Bone marrow (tissue), 2 donors: ENCODE data around the gene DMAC1.

Experiments
- DNase-seq, 2 donors: peaks; one replicate each; lab custom pipeline; 2025; lab: John Stamatoyannopoulos, UW

Gene DMAC1

GRCh38 chr9:7799234-7799943 is at the start of gene DMAC1:
DMAC1 (minus strand) TSS chr9:7799778; CDS start chr9:7799734, 44 bp downstream.
- peak; percentile 39 to 58 for DNase-seq

DNA sequence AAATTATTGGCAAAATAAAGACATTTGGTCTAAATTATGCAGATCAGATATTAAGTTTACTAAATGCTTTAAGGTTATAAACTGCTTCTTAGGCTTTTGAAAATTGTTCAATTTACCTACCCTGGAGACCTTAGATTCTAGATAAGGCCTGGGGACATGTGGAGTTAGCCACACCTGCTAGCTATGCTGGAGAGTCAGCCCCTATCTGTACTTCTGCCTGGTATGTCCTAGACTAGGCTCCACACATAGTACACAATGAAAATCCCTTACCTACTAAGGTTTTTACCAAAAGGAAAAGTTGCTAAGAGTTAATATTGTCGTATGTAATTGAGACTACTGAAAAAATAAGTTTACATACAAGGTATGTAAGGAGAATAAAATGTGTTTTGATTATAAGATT is 49.8 kb upstream of the DMAC1 start:
- DNase-seq = no peak

GRCh38 chr9:7848498-7848897 is 48.9 kb upstream of the DMAC1 start:
- DNase-seq = no peak

DNA sequence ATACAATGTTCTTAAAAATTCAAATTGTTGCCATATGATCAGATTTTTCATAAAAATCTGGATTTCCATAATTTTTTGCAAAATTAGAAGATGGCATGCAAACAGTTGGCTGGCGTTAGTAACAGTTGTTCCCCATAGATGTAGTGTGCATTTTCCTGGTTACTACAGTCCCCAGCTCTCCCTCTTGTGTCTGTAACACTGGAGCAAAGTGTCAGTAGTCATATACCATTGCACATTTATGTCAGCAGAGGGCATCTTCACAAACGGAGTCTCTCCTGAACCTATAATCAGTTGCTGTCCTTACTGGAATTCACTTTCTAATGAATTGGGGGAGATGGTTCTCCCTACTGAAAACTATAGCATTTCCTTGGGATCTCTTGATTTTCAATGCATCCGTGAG is 44.7 kb upstream of the DMAC1 start:
- peak in 1 of 2 donors; percentile 48 for DNase-seq

GRCh38 chr9:7841831-7842230 is 42.3 kb upstream of the DMAC1 start:
- DNase-seq = no peak

GRCh38 chr9:7834531-7834930 is 35.0 kb upstream of the DMAC1 start:
- DNase-seq = no peak

- no peak for DNase-seq
These were observed 28.8 kb upstream of the DMAC1 start for GRCh38 chr9:7828334-7828733.

DNA sequence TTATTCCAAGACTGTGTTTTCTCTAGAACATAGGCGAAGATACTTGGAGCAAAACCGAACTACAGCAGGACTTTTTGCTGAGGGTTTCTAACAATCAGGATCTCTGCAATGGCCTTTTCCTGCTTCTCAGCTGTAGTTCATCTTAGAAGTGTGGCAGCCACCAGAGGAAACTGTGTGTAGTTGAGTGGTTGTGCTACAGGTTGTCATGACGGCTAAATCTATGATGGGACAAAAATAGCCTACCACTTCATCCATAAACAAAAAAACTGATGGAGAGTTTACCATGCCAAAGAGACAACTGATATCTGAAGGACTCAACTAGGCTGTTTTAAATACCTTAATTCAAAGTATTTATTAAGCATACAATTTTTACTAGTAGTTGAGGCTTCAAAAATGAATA is 28.2 kb upstream of the DMAC1 start:
- DNase-seq = no peak

GRCh38 chr9:7827056-7827455 is 27.5 kb upstream of the DMAC1 start:
- no peak for DNase-seq

DNA sequence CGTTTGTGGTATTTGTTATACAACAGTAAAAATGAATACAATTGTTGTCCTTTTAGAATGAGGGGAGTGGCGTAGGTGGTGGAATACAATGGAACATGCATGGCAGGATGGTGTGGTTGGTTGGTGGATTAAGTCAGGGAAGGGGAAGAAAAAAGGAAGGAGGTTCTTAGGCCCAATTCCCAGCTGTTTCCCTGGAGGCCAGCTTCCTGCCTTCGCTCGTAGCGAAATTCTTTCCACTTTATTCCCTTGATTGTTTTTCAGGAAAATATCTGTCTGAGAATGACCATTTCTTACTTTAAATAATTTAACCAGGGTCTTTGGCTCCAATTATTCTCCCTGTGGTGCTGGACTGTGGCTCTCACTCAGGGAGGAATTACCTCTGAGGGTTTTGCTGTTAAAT is 24.1 kb upstream of the DMAC1 start:
- DNase-seq = no peak

GRCh38 chr9:7819984-7820383 is 20.4 kb upstream of the DMAC1 start:
- no peak for DNase-seq

GRCh38 chr9:7816021-7816420 is 16.4 kb upstream of the DMAC1 start:
- DNase-seq = no peak

DNA sequence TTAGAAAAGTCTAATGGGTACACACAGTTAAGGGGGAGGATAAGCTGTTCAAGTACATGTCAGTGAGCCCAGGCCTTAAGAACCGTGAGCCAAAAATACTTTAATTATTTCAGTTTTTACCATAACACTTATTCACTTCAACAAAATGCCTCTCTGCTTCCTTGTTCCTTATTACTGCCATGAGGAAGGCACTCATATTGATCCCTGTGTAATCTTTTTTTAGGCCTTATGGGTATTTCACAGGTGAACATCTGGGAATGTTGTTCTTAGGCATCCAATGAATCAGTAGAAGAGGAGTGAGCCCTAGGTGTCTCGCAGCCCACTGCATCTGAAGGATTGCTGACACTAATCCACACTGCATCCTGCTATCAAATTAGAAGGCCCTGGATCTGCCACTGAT is 13.5 kb upstream of the DMAC1 start:
- DNase-seq = no peak

DNA sequence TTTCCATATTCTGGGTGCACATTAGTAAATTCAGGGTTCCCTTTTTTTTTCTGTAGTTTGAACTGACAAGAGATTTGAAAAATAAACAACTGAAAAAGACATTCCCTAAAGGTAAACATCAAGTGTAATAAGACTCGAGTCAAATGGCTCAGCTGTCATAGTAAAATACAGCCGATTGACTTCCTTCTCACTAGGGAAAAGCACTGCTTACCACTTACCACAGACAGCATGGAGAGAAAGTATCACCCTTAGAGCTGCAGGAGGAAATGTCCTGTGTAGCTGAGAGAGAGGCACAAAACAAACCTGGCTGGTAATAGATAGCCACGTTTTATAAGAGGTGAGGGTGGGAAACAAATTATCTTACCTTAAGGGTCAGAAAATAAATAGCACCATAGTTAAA is 12.1 kb upstream of the DMAC1 start:
- DNase-seq = no peak

DNA sequence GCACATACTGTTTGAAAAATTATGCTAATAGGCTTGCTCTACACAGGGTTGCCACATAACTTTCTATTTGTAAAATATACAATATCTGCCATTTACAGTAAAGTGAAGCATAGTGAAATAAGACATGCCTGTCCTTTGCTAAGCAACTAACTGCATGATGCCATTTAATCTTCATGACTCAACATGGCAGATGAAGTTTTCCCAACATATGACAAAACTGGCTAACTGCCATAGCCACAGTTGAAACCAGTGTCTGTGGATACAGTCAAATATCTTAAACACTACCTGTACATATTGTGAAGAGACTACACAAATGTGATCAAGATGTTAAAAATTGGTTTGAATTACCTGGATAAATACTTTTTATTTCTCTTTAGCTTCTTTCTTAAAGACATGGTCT is 3.1 kb upstream of the DMAC1 start:
- DNase-seq = no peak

DNA sequence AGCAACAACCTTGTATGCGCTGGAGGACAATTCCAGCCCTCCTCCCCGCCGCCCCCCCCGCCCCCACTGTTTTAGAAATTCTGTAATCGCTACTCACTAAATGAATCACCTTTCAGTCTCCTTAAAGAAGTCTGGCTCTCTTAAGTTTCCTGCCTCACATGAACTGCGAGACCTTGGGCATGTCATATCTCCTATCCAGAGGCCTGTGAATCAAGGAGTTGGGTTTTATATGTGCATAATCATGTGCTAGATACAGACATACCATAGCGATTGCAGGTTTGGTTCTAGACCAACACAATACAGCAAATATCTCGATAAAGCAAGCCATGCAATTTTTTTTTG is 337 bp upstream of the DMAC1 start:
- no peak for DNase-seq

DNA sequence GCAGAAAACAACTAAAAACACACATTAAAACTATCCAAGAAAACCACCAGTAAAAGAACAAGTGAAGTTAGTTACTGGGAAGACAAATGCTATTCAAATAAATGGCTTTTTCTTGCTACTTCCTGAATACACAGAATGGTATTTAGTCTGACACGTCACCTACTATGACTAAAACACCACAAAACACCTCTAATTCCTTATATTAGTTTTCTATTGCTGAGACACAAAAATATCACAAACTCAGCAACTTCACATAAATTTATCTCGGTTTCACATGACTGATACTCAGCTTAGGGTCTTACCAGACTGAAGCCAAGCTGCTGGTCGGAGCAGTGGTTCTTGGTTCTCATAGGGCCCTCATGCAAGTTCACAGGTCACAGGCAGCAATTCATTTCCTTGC is 5.4 kb downstream of the DMAC1 start:
- DNase-seq = no peak

DNA sequence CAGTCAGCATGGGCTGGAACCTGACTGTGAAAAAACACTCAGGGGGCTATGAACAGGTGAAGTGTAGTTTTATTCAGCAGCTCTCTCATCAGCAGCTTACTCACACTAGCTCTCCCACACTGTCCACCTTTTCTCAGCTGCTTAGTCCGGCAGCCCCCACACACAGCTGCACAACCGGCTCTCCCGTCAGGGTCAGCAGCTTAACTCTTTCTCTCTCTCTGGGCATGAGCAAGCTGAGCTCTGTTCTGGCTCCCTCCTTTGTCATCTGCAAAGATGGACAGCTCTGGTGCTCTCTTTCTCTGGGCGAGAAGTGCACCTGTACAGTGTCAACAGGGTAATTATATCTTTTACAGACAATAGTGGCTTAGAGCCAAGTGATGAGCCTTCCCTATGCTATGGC is 8.2 kb downstream of the DMAC1 start:
- DNase-seq = no peak

GRCh38 chr9:7790819-7791182 is 8.8 kb downstream of the DMAC1 start:
- no peak for DNase-seq

DNA sequence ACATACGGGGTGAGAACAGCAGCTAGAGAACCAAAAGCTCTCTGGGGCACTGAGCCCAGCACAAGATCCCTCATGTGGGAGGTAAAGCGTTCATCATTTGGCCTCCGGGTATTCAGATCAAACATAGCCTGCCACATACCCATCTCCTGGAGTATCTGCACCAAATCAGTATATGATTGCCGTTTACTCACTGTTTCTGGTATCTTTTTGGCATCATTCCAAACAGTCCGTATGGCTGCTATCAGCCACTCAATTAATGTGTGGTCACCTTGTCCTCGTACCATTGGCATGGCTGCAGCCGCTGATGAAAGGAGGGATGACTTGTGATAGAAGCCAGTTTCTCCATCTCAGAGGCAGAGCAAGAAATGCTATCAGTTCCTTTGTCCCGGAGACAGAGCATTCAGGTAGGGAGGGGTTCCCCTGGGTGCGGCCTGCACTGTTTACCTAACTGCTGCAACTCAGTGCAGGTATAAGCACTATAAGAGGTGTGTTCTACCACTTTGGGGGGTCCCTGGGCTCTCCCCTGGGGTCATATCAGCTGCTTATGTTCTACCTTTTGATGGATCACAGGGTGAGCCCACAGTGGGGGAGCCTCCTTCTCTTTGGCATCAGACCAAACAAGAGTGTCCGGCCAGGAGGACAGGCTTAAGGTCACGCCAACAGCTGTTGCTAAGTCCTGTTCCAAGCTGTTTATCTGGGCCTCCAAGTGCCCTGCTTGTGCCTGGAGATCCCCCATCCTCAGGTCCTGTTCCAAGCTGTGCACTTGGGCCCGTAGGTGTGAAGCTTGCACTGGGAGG is 9.4 kb downstream of the DMAC1 start:
- DNase-seq = no peak

DNA sequence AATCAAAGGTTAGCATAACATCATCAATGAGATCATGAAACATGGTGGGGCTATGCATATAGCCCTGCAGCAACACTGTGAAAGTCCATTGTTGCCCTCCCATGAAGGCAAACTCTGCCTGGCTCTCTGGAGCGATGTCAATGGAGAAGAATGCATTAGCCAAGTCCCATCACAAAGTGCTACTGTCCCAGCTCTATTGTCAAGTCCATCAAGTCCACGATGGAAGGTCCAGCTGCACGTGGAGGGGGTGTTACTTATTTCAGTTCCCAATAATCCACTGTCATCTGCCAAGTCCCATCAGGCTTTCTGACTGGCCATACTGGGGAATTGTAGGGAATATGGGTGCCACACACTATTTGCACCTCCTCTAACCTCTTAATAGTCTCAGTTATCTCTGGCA is 10.8 kb downstream of the DMAC1 start:
- no peak for DNase-seq

DNA sequence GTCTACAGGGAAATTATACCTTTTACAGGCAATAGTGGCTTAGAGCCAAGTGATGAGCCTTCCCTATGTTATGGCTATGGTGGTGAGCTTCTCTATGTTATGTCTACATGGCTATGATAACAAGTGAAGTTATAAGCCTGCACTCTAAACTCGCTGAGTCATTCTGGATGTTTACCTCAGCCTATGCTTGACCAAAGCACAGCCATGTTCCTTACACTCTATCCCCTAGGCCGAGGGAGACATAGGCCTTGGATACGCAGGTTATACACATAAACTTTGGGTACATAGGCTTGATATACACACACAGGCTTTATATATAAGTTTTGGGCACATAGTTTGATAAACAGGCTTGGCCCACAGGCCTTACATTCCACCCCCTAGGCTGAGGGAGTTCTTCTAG is 13.8 kb downstream of the DMAC1 start:
- no peak for DNase-seq

DNA sequence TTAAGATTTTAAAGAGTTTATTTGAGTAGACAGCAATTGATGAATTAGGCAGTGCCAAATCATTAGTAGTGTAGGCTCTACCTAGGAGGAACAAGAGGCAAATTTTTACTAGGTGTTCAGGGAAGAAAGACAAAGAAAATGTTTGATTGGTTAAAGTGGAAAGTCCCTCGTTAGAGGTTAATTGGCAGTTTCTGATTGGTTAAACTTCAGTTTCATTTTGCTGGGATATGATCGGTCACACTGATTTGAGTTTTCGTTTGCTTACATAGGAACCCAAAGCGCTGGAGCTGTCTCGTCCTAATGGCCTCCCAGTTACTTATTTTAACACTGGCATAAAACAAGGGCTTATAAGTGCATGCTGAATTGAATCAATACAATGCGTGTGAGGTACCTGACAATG is 15.1 kb downstream of the DMAC1 start:
- no peak for DNase-seq

- DNase-seq = no peak
These were observed 15.9 kb downstream of the DMAC1 start for GRCh38 chr9:7783635-7784063.
